Activated naive CD8-positive, alpha-beta T cell (primary cell): ENCODE measurements around the gene CDIPT.

Source experiments
- H3K27ac Mint-ChIP-seq: one replicate; pipeline ENCODE4 v1.8.0; 2021; ENCODE audit warnings: mixed read lengths
- H3K27me3 Mint-ChIP-seq: one replicate; pipeline ENCODE4 v1.8.0; 2021; ENCODE audit warnings: mixed read lengths
- H3K36me3 Mint-ChIP-seq: one replicate; pipeline ENCODE4 v1.8.0; 2021; ENCODE audit warnings: mixed read lengths
- H3K4me1 Mint-ChIP-seq: one replicate; pipeline ENCODE4 v1.8.0; 2021; ENCODE audit warnings: low read depth, mixed read lengths
- H3K4me3 Mint-ChIP-seq: one replicate; pipeline ENCODE4 v1.8.0; 2021; ENCODE audit warnings: mild to moderate bottlenecking, mixed read lengths
- H3K9me3 Mint-ChIP-seq: one replicate; pipeline ENCODE4 v1.8.0; 2021; ENCODE audit warnings: low read depth, mixed read lengths

The CDIPT gene

DNA sequence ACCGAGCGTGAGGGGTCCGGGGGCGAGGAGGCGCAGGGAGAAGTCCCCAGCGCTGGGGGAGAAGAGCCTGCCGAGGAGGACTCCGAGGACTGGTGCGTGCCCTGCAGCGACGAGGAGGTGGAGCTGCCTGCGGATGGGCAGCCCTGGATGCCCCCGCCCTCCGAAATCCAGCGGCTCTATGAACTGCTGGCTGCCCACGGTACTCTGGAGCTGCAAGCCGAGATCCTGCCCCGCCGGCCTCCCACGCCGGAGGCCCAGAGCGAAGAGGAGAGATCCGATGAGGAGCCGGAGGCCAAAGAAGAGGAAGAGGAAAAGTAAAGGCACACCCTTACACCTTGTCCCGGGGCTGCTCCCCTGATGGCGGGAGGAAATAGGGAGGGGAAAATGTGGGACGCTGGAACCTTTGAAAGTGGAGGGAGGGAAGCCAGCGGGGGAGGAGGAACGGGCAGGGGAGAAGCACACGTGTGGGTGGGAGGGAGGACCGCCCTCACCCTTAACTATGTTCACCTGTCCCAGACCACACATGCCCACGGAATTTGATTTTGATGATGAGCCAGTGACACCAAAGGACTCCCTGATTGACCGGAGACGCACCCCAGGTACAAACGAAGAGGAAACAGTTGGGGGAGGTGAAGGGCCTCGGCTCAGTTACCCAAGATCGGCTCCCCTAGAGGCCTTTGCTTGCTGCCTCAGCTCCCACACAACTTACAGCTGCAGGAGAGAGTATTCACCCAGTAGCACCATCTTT, 46.2 kb downstream of the CDIPT start:
- peak overlapping the region; percentile 97 for H3K27ac Mint-ChIP-seq
- peaks cover 54% of the 10 kb centered on the region for H3K4me1 Mint-ChIP-seq
- H3K27me3 Mint-ChIP-seq = no peaks in the 10 kb centered on the region
- no peaks in the 10 kb centered on the region for H3K9me3 Mint-ChIP-seq
- peak overlapping the region; percentile 95 for H3K4me3 Mint-ChIP-seq
- peaks cover 5% of the 10 kb centered on the region for H3K36me3 Mint-ChIP-seq

DNA sequence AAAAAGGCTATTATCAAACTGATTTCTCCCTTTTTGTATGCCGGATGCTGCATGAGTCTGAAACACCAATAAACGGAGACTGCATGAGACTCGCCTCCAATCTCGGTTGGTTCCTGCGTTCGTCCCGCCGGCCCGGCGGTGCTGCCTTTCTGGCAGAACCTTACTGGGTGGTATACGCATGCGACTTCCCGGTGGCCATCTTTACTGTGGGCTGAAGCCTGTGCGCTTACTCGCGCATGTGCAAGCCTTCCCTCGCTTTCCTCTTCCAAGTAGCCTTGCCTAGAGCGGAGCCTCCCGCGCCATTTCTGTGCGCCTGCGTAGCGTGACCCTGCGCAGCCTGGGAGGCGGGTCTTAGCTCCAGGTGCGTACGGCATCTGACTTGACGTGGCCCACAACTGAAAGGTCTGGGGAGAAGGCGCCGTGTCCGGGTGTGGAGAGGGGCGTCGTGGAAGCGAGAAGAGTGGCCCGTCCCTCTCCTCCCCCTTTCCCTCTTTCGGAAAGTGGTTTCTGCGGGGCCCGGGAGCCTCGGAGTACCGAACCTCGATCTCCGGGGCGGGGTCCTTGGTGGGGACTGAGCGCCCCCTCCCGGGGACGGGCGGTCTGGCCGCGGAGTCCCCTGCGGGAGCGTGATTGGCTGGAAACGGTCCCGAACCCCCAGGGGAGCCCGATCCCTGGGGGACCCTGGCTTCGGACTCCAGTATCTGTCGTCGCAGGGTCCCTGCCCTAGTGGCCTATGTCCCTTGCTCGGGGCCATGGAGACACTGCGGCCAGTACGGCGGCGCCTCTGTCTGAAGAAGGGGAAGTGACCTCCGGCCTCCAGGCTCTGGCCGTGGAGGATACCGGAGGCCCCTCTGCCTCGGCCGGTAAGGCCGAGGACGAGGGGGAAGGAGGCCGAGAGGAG, 47.0 kb downstream of the CDIPT start, which contains the start of gene PAGR1:
TSS of gene PAGR1 (plus strand) at position 360 of the 901 bp plus-strand sequence. CDS start at position 734, 374 bp downstream.
- Mint-ChIP-seq H3K9me3 (no peaks in the 10 kb centered on the region), H3K36me3 (peaks cover 5% of the 10 kb centered on the region), H3K4me1 (peaks cover 53% of the 10 kb centered on the region), H3K4me3 (peak within 1 kb of the TSS; percentile 95), H3K27ac (peak within 1 kb of the TSS; percentile 97), H3K27me3 (no peaks in the 10 kb centered on the region)

DNA sequence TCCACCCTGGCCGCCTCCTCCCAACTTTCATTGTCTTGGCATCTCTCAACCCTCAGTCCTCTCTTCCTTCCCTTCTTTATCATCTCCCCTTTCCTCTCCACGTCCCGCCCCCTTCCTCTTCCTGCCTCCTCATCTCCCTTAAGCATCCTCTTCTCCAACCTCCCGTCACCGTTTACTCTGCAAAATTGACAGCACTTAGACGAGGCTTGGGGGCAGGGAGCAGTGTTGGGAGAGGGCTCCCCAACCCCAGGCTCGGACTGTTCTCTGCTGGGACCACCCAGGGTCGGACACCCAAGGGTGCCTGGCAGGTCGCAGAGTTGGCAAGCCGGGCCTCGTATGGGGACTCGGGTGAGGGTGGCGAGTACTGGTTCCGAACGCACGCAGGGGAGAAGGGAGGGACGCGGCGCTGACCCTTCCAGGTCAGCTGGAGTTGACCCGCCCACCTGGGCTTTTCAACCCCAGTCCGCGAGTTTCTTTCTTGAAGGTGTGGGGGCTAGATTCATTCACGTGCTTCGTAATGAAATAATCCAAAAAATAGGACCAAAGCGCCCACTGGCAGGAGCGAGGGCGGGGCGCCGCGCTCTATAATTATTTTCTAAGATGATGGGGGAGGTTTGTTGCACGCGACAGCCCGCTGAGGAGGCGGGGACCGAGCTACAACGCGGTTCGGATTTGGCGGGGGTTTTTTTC, 47.8 kb downstream of the CDIPT start:
- H3K4me1 Mint-ChIP-seq = peaks cover 55% of the 10 kb centered on the region
- peaks cover 6% of the 10 kb centered on the region for H3K36me3 Mint-ChIP-seq
- H3K4me3 Mint-ChIP-seq = peak overlapping the region; percentile 95
- H3K9me3 Mint-ChIP-seq = no peaks in the 10 kb centered on the region
- no peaks in the 10 kb centered on the region for H3K27me3 Mint-ChIP-seq
- H3K27ac Mint-ChIP-seq = peak overlapping the region; percentile 97

DNA sequence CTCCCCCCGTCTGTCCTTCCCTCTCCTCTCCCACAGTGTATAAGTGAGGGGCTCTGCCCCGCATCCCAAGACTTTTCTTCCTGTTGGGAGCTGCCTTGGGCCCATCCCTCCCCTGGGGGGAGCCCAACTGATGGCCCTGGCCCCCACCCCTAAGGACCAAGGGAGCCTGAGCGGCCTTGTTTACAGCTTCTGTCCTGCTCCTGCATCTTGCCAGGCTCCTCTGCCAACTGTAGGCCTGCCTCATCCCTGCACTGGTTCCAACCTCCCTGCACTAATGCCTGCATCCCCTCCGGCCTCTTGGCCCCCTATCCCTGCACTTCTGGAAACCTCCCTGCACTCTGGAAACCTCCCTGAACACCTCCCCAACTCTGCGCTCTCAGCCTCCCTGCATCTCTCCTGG, 48.4 kb downstream of the CDIPT start:
- Mint-ChIP-seq H3K27ac (peak overlapping the region; percentile 97), H3K4me1 (peaks cover 53% of the 10 kb centered on the region), H3K9me3 (no peaks in the 10 kb centered on the region), H3K36me3 (peaks cover 6% of the 10 kb centered on the region), H3K4me3 (peak overlapping the region; percentile 95), H3K27me3 (no peaks in the 10 kb centered on the region)

DNA sequence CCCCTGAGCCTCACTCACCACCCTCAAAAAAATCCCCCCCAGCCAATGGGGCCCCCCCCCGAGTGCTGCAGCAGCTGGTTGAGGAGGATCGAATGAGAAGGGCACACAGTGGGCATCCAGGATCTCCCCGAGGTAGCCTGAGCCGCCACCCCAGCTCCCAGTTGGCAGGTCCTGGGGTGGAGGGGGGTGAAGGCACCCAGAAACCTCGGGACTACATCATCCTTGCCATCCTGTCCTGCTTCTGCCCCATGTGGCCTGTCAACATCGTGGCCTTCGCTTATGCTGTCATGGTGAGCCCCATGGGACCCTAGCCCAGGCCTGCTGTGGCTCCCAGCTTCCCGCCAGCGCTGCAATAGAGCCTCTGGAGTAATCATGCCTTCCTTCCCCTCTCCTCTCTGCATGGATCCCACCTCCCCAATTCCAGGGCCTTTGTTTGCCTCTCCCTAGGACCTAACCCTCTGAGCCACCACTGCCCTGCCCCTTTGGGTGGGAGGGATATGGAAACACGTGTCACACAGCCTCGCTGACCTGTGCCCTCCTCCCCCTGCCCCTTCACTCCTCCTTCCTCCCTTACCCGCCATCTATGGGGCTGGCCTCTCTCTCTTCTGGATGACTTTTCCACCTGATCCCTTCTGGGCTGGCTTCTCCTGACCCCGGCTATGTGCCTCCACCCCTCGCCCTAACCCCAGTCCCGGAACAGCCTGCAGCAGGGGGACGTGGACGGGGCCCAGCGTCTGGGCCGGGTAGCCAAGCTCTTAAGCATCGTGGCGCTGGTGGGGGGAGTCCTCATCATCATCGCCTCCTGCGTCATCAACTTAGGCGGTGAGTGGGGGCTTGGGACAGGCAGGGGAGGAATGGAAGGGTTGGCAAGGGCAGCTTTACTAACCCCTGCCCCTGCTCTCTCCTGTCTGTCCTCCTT, 49.1 kb downstream of the CDIPT start:
- Mint-ChIP-seq H3K4me1 (peaks cover 50% of the 10 kb centered on the region), H3K4me3 (no peak overlapping the region), H3K36me3 (peaks cover 6% of the 10 kb centered on the region), H3K9me3 (no peaks in the 10 kb centered on the region), H3K27ac (no peak overlapping the region), H3K27me3 (no peaks in the 10 kb centered on the region)

DNA sequence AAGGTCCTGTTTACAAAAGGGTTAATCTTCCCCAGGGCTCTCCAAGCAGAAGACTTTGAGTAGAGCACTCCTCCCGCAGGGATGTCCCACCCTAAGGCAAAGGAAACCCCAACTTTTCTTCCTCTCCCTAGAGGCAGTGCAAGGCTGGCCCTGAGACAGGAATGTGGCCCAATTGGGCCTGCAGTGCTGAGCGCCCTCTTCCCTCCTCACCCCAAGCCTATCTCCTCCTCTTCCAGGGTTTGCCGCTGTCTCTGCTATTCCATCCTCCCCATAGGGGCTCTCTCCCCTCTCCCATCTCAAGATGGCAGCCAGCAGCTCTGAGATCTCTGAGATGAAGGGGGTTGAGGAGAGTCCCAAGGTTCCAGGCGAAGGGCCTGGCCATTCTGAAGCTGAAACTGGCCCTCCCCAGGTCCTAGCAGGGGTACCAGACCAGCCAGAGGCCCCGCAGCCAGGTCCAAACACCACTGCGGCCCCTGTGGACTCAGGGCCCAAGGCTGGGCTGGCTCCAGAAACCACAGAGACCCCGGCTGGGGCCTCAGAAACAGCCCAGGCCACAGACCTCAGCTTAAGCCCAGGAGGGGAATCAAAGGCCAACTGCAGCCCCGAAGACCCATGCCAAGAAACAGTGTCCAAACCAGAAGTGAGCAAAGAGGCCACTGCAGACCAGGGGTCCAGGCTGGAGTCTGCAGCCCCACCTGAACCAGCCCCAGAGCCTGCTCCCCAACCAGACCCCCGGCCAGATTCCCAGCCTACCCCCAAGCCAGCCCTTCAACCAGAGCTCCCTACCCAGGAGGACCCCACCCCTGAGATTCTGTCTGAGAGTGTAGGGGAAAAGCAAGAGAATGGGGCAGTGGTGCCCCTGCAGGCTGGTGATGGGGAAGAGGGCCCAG, 50.0 kb downstream of the CDIPT start:
- H3K36me3 Mint-ChIP-seq = peaks cover 7% of the 10 kb centered on the region
- H3K27ac Mint-ChIP-seq = no peak overlapping the region
- H3K4me1 Mint-ChIP-seq = peaks cover 50% of the 10 kb centered on the region
- no peaks in the 10 kb centered on the region for H3K9me3 Mint-ChIP-seq
- H3K27me3 Mint-ChIP-seq = no peaks in the 10 kb centered on the region
- peak overlapping the region; percentile 65 for H3K4me3 Mint-ChIP-seq

DNA sequence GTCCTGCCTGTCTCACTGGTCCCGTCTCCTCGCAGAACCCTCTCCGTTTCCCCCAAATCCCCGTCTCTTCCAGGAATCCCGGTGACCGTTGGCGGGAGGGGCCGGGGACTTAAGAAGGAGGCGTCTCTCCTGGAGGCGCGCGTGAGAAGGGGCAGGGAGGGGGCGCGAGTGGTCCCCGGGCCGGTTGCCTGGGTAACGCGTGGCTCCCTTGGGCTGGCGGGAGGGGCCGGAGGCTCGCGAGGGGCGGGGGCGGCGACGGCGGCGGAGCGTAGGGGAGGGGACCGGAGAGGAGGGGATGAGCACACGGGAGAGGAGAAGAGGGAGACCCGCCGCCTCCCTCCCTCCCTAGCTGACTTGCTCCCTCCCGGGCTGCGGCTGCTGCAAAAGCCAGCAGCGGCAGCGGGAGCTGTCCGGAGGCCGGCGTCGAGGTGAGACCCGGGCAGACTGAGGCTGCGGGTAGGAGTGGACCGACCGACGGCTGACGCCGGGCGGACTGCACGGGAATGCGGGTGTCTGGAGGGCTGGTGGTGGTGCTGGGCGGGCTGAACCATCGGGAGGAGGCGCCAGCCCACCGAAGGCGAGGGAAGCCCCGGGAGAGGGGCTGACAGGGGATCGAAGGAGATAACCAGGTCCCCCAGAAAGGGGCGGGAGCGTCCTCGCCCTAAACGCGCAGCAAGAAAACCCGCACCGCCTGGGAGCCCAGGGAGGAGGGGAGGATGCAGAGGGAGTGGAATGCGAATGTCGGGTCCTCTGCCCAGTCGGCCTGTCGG, 50.9 kb downstream of the CDIPT start, which contains the start of gene PRRT2:
TSS of gene PRRT2 (plus strand) at position 298 of the 770 bp plus-strand sequence. CDS start 862 bp downstream, outside the sequence.
- H3K9me3 Mint-ChIP-seq = no peaks in the 10 kb centered on the region
- H3K4me1 Mint-ChIP-seq = peaks cover 48% of the 10 kb centered on the region
- H3K4me3 Mint-ChIP-seq = peak within 1 kb of the TSS; percentile 93
- H3K36me3 Mint-ChIP-seq = peaks cover 7% of the 10 kb centered on the region
- peak within 1 kb of the TSS; percentile 90 for H3K27ac Mint-ChIP-seq
- H3K27me3 Mint-ChIP-seq = no peaks in the 10 kb centered on the region

DNA sequence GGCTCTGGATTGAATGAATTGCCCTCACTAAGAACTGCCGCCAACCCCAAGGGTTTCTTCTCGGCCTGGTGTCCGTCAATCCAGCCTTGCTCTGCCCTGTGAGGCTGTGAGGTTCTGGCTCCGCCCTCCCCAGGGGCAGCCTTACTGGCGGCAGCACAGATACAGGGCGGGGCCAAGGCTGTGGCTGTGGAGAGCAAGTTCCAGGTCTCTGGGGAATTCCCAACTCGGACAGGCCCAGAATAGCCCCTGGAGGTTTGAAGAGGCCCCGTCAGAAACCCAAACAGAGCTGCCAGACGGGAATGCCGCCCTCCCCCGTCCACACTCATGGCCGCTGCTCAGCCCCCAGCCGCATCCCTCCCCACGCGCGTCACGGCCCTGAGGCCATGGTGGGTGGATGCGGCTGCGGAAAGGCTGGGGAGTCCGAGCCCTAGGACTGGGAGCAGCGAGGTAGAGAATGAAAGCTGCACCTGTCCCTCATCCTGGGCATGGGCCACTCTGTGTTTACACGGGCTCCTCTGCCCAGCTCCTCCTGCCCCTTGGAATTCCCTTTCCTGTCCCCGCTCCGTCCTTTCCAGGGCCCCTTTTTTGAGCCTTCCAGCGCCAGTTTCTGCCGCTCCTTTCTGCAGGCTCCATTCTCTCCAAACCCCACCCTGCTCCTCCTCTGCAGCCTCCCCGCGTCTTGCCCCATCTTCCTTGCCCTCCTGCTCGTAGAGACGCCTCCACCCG, 51.7 kb downstream of the CDIPT start:
- Mint-ChIP-seq H3K9me3 (no peaks in the 10 kb centered on the region), H3K27ac (peak overlapping the region; percentile 90), H3K27me3 (no peaks in the 10 kb centered on the region), H3K36me3 (peaks cover 7% of the 10 kb centered on the region), H3K4me1 (peaks cover 44% of the 10 kb centered on the region), H3K4me3 (peak overlapping the region; percentile 93)

DNA sequence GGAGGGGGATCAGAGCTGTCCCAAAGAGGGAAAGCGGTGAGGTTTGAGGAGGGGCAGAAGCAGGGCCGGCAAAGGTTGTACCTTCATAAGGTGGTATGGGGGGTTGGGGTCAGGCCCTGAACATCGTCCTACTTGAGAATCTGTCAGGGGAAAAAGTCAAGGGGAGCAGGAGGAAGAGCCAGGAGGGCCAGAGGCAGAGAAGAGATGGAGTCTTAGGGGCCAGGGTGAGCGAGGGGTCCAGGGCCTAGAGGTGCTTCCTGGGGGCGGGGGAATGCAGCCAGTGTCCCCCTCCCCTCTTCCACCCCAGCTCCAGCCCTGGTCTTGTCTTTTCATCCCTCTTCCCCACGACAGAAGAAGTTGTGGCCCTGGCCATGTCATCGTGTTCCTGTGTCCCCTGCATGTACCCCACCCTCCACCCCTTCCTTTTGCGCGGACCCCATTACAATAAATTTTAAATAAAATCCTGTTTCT, 52.3 kb downstream of the CDIPT start:
- Mint-ChIP-seq H3K27me3 (no peaks in the 10 kb centered on the region), H3K4me3 (peak overlapping the region; percentile 93), H3K9me3 (no peaks in the 10 kb centered on the region), H3K27ac (peak overlapping the region; percentile 90), H3K4me1 (peaks cover 44% of the 10 kb centered on the region), H3K36me3 (peaks cover 7% of the 10 kb centered on the region)

DNA sequence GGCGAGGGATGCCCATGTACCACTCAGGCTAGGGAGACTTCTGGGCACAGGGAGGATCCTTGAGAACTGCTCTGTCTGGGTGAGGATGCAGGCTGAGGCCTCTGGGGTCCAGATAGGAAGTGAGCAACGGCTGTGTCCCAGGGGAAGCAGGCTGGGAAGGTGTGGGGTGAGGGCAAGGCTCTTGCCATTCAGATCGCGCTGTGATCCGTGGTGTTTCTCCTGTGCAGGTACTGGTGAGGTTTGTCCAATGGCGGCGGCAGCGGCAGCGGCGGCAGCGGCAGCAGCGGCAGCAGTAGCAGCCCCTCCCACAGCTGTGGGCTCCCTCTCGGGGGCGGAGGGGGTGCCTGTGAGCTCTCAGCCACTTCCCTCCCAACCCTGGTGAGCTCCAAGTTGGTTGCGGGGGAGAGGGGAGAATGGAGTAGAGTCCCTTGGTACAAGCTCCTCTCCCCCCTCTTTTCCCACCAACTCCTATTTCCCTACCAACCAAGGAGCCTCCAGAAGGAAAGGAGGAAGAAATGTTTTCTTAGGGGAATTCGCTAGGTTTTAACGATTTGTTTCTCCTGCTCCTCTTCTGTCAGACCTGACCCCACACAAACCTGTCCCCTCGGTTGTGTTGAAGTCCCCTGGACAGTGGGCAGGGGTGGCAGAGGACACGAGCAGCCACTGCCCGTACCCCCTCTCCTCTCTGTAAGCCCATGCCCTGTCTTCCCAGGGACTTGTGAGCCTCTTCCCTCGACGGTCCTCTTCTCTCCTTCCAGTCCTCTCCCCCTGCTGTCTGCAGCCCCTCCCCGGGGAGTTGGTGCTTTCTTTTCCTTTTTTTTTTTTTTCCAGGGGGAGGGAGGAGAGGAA, 53.0 kb downstream of the CDIPT start:
- Mint-ChIP-seq H3K4me3 (peak overlapping the region; percentile 93), H3K9me3 (no peaks in the 10 kb centered on the region), H3K4me1 (peaks cover 41% of the 10 kb centered on the region), H3K27ac (peak overlapping the region; percentile 90), H3K36me3 (peaks cover 7% of the 10 kb centered on the region), H3K27me3 (no peaks in the 10 kb centered on the region)

DNA sequence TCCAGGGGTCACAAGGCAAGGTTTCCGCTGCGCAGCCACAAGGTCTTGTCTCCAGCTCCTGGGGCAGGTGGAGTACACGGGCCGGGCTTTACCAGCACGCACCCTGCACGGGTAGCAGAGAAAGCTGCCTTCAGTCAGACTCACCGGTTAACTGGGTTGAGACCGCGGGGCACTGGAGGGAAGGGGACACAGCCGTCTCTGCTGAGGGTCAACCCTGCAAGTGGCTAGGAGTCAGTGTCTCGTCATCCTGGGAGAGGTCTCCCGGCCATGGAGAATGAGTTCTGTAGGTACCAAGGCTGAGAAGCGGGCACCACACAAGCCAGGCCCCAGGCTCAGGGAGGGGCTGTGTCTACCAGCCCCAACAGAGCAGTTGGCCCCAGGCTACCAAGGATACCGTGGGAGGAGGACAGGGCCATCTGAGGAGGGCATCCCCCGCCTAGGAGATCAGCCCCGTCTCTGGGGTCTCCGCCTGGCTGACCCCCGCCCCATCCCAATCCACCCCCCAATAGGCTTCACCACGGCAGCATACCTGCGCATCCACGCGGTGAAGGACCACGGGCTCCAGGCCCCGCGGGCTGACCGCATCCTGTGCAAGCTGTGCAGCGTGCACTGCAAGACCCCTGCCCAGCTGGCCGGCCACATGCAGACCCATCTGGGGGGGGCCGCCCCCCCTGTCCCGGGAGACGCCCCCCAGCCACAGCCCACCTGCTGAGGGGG, 53.8 kb downstream of the CDIPT start:
- Mint-ChIP-seq H3K27ac (peak overlapping the region; percentile 98), H3K27me3 (no peaks in the 10 kb centered on the region), H3K9me3 (no peaks in the 10 kb centered on the region), H3K4me3 (peak overlapping the region; percentile 97), H3K4me1 (peaks cover 41% of the 10 kb centered on the region), H3K36me3 (peaks cover 9% of the 10 kb centered on the region)
